LNCAP (cell line): ENCODE data around the gene ANKRD11.

ENCODE experiments used
- CTCF ChIP-seq: fragments of 450-650 bp; IDR thresholded peaks from 2 replicates; pipeline ENCODE4 v1.5.1; 2017; ENCODE audit warnings: mild to moderate bottlenecking

The ANKRD11 gene

GRCh38 chr16:89371386-89371785, 119.0 kb downstream of the ANKRD11 start:
- no peak for TF ChIP-seq CTCF

GRCh38 chr16:89370601-89371000, 119.8 kb downstream of the ANKRD11 start:
- no peak for TF ChIP-seq CTCF

GRCh38 chr16:89370081-89370511, 120.3 kb downstream of the ANKRD11 start:
- TF ChIP-seq CTCF, result no peak

- TF ChIP-seq CTCF, result no peak
Measured at GRCh38 chr16:89369266-89369895, 121.0 kb downstream of the ANKRD11 start.

- no peak for TF ChIP-seq CTCF
Measured at GRCh38 chr16:89368604-89369249, 121.6 kb downstream of the ANKRD11 start.

GRCh38 chr16:89367538-89367915, 122.8 kb downstream of the ANKRD11 start:
- TF ChIP-seq CTCF, result no peak

GRCh38 chr16:89366561-89367537, 123.5 kb downstream of the ANKRD11 start:
- no peak for TF ChIP-seq CTCF
